Effector CD4-positive, alpha-beta T cell (primary cell): ENCODE results near the gene ADARB2.
"Not testable (repeated sequence)": the region's sequence is repeated elsewhere in the genome, so short reads cannot be mapped to it uniquely, and the experiment has no call there.

ENCODE experiments used
- DNase-seq: peaks from one replicate; pipeline ENCODE4 v3.0.0-alpha.2; 2020

The ADARB2 gene

DNA sequence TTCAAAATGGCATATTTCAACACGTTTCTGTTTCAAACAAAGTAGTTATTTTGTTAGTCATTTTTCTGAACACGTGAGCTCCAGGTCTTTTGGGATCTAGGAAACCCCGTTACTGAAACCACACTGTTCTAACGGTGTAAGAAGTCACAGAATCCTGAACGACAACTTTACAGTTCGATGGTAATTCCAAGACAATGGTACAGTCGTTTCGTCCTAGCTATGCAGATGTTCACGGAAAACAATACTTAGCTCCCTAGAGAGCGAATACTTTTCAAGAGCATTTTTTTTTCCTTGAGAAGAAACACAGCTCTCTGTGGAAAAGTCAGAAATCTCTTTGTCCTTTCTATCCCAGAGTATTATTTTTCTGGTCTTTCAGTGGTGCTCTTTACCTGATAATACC is 254.1 kb downstream of the ADARB2 start:
- DNase-seq = no peak

DNA sequence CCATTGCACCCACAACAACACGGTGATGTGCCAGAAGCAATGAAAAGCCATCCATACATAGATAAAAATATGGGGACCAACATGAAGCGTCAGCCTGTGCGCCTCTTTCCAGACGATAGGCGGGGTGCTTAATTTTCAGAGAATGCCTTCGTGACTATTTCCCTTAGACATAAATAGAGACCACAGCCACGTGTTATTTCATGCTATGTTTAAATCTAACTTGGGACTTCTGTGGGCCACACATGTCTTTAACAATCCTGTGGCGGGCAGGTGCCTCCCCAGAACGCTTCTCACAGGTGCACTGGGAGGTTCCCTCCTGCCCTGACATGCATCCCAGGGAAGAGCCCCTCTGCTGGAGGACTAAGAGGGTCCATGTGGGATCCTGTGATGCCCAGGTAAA is 259.7 kb downstream of the ADARB2 start:
- no peak for DNase-seq

DNA sequence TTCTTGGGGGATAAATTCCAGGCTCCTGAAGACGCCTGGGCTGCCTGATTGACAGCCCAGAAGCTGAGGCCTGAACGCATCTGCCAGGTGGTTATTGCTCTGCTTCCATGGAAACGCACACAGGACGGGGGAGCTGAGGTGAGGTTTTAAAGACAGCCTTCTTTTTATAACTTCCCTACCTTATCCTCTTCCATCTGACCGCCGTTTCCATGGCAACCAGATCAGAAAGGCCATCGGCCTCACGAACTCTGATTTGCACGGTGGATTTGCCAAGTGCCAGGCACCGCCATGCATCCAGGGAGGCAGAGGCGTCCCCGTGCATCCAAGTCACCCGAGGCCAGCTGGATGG is 260.9 kb downstream of the ADARB2 start:
- DNase-seq = no peak

DNA sequence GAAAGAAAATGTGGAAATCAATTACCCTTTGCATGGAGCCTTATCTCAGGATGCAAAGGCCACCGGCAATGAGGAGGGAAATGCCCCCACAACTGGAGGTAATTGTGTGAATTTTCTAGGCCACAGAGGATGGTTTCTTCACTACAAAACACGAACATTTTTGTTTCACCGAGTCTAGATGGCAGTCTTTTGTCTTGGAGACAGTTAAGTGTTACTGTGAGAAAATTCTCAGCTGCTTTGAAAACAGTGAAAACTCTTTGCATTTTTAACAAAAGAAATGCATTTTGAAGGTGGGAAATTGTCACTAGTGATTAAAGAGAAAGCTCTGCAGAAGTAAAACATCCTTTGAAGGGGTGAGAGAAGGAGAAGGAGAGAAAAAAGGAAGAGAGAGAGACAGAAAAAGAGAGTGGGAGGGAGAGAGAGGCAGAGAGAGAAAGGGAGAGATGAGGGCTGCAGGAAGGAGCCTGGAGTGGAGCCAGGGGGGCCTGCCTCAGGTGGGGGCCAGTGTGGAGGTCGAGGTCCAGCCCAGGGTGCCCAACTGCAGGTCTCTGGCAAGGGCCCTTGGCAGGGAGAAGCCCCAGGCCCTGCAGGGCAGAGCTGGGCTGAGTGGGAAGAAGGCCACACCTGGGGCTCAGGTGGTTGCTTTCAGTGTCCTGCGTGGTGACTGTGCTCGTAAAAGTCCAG is 261.4 kb downstream of the ADARB2 start:
- no peak for DNase-seq

DNA sequence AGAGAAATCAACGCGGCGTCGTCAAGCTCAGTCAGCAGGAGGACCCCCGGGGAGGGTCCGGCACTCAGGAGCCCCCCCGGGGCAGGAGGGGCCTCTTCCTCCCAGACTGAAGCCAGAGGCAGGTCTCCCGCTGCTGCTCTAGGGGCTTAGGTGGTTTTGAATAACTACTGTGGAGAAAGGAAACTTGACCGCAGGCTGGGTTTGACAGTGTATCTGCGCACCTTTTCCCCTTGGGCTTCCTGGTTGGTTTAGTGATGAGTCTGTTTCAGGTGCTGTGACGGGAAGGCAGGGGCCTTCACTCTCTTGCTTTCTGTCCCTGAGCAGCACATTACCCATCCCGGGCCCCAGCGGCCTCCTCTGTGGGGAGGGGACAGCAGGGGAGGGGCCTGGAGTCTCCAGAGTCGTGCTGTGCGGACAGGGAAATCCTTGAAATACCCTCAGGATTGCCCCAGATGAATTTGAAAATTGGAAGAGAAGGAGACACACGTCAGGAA is 262.2 kb downstream of the ADARB2 start:
- DNase-seq = no peak

DNA sequence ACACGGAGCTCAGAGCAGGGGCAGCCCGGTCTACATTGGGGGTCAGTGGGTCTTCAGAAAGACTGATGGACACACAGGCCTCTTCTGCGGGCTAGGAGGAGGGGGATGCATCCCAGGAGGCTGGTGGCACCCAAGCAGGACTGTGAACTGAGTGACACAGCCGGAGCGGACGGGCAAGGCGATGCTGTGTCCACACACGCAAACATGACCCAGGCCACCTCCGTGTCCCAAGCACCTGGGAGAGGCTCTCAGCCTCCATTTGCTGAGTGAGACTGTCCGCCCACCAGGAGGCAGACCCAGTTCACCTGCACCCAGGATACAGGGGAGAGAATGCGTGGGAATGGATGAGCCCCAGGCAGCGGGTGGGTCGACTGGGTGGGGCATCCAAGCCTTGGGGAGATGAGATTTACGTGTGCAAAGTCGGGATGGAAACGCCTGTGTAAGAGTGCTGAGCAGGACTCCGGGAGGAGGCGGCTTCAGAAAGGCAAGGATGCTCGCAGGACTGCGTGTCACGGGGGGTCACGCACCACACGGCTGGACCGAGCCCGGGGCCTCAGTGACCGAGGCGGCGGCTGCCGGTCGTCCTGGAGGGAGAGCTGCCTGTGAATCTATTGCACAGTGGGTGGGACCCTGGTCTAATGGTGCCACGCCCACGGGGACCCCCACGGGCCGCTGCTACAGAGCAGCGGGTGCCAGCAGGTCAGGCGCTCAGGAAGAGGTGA is 262.8 kb downstream of the ADARB2 start:
- no peak for DNase-seq

DNA sequence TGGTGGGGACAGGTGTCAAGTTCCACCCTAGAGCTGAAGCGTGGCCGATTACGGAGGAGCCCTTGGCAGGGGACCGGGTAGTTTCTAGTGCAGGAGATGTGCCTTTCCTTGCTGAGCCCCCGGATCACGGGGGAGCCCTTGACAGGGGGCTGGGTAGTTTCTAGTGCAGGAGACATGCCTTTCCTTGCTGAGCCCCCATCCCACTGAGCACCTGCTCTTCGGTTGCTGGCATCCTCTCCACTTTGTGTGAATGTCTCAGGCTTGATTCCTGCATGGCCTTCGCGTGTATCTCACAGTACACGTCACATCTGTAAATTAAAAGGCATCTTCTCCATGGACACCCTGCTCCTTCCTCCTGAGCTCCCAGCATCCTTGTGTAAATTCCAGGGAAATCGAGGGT is 263.5 kb downstream of the ADARB2 start:
- no peak for DNase-seq

DNA sequence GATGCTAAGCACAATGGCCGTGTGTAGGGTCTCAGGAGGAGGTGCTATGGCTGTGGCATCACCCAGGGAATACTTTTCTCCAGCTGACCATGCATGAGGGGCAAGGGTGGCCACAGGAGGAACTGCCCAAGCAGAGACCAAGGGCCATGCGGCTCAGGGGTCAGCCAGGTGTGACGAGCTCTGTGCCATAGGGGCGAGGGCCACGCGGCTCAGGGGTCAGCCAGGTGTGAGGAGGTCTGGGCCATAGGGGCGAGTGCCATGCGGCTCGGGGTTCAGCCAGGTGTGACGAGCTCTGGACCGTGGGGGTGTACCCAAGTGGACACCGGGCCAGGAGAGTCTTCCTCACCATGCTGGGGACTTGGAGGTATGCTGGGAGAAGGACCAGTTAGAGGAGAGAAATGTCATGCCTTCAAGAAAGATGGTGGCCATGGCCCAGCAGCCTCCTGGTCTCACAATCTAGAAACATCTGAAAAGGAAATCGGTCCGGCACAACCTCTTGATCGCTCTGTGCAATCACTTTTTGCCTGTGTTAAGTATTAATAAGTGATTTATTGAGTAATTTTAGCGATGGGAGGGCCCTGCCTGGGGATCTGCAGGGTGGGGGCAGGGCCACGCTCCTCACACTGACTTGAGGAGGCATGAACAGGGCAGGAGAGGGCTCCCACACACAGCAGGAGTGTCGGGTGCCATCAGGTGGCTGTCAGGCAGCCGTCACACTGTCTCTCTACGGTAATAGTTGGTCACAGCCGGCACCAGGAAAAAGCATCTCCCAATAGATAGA is 265.0 kb downstream of the ADARB2 start:
- DNase-seq = no peak

DNA sequence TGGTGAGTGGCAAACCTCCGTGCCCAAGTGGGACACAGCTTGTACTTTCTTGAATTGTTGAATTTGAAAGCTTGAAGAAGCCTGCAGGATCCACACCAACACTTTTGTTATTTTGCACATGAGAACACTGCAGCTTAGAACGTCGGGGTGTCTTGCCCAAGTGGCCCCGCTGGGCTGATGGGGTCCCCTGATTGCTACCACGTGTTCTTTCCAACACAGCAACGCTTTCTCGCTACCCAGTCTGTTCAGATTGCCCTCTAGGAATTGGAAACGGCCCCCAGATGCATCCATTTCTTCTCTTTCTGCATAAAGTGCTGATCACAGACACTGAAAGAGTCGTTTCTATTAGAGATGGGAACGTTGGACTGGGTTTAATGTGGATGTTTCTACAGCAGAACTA is 268.5 kb downstream of the ADARB2 start:
- no peak for DNase-seq

DNA sequence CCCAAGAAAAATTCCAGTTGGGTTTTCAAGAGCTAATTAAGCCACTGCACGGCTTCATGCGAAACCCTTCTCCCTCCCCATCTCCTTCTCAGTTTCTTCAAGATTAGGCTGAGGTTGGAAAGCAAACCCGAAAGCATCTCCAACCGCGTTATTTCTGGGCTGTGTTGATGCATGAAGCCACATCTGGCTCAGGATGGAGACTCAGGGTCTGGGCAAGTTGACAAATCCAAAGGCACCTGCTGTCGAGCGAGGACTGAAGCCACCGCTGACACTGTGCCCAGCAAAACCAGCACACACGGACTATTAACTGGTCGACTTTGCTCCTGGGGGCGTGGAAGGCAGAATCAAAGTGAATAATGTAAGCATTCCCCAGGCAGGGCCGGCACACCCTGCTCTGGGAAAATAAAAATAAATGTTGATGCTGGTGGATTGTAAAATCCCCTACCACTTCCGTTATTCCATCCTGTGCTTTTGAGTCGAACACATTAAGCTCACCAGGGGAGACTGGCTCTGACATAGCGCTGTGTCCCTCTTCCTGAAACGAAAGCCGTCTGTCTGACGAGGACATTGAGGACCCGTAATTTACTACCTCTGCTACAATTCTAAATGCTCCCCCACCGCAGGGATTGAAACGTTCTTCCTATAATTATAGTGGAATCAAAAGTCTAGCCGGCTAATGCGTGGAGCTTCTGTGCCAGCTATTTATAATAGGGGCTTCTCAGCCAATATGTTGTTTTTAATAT is 269.8 kb downstream of the ADARB2 start:
- DNase-seq = no peak

DNA sequence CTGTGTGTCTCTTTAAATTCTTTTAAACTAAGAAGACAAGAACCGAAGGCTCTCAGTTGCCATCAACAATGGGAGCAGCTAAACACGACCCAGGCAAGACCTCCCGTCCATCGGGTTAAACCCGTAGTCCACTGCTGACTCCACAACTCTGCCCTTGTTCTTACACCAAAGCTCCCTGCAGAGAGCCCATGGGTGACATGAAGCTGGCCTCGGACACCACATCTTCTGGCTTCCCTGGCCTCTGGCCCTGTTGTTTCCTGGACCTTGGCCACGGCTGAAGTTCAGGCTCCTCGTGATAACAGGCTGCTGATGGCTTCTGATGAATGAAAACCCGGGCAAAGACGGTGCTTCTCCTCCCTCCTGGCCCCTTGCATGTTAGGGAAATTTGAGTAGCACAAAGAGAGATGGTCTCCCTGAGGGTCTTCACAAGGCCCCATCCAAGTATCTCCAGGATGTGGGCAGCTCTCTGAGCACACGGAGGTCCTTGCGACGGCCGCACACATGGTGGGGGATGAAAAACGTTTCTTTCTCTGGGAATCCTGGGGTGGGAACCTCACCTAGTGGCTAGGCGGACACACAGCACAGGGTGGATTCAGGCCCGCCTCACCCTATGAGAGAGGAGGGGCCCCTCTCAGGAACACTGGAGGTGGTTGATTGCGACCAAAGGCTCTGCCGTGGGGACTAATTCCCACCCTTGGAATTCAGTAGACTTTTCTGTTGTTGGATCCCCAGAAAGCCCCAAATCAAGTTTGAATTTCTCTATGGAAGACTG is 271.1 kb downstream of the ADARB2 start:
- DNase-seq = no peak

DNA sequence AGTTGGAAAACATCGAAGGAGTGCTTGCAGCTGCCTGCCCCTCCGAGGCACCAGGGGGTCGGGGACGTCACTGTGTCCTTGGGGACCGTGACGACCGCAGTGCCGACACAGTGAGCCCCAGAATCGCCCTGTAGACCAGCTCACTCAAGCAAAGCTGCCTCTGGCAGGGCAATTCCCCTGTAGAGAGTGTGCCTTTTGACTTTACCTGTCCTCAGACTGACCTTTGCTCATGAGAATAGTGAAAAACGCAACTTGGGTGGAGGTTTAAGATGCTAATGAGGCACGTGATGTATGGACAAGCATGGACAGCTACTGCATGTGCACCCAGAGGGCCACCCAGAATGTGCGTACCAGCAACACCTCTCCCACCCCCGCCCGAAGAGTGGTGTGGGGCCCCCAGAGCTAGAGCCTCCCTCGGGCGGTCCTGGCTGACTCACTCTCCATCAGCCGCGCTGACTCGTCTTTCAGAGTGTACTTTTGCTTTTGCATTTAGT is 271.9 kb downstream of the ADARB2 start:
- no peak for DNase-seq

DNA sequence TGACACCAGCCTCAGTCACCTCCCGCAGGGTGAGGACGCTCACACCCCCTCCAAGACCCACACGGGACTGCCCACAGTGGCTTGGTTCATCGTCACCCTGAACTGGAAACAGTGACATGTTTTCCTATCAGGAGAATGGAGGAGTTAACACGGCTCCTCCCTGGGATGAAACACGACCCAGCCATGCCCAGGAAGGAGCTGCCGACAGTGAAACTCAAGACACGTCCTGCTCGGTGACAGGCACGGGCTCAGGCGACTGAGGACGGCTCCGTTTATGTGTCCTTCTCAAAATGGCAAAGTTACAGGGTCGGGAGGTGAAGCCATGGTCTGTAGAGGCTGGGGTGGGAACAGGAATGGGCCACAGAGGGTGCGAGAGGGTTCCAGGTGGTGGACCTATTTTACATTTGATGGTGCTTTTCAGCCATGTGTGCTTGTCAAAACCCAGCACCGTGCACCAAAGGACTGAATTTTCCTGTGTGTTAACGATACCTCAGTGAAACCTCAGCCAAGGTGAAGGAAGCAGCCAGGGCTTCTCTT is 272.4 kb downstream of the ADARB2 start:
- no peak for DNase-seq

DNA sequence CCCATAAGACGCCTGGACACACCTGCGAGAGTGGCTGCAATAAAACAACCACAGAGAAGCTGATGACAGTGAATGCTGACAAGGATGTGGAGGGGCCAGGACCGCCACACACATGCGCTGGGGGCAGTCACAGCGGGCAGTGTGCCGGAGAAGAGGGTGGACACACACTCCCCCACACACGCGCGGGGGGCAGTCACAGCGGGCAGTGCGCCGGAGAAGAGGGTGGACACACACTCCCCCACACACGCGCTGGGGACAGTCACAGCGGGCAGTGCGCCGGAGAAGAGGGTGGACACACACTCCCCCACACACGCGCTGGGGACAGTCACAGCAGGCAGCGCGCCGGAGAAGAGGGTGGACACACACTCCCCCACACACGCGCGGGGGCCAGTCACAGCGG is 273.4 kb downstream of the ADARB2 start:
- DNase-seq = not testable (repeated sequence)

DNA sequence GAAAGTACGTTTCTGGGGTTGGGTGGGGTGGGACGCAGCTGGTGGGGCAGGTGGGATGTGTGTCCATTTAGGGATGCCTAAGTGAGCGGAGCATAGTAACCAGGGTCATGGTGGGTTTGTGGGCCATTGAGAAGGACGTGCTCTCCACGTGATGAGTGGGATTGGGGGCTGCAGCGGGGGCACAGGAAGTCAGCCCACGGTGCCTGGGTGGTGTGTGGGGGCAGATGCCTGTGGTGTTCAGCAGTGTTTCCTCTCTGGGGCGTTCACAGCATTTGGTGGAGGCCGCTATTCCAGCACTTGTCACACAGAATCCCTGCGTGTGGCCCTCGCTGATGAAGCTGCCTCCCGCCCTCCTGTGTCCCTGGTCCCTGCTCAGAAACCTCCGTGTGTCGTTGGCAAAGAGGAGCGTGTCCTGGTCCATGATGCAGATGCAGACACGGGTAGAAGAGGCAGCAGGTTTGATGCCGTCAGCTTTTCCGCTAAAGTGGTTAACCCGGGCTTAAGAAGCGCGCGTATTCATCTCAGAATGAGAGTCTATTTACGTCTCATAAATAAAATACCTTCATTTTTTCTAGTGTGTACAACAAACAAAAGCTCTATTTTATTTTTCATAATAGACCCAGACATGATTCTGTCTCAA is 274.2 kb downstream of the ADARB2 start:
- DNase-seq = no peak

DNA sequence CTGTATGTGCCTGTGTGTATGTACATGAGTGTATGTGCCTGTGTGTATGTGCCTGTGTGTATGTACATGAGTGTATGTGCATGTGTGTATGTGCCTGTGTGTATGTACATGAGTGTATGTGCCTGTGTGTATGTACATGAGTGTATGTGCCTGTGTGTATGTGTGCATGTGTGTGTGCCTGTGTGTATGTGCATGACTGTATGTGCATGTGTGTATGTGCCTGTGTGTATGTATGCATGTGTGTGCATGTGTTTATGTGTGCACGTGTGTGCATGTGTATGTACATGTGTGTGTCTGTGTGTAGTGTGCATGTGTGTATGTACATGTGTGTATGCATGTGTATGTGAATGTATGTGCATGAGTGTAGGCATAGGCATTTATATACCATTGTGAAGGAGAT is 274.8 kb downstream of the ADARB2 start:
- DNase-seq = no peak

DNA sequence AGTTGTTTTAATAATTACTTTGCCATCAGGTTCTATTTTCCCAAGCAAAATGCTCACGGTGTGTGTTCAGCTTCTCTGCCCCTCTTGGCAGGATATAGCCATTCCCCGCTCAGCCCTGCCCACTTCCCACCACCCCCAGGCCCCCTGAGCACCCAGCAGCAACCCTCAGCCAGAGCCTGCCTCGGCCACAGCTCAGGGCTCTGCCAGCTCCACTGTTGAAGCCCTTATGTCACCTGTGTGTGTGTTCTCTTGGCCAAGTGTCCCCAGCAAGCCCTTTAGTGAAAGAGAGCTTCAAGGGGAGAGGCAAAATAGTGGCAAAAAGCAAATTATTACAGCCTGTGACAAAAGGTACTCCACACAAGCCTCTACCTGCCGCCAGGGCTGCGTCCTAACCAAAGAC is 275.3 kb downstream of the ADARB2 start:
- no peak for DNase-seq

DNA sequence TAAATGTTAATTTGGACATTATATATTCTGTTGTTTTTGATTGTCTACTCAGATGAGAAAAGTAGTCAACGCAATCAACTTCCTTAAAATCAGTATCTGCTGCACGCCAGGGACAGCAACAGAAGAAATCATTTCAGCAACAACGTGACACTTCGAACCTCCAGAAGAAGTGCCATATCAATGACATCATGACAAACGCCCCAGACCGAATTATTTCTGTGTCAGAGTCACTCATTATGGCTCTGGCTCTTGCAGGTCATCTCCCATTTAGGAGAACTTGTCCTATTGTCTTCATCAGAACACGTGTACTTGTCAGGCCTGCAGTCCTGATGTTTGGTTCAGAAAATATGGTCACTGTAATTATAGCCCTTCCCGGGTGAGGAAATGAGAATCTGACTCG is 276.3 kb downstream of the ADARB2 start:
- no peak for DNase-seq

DNA sequence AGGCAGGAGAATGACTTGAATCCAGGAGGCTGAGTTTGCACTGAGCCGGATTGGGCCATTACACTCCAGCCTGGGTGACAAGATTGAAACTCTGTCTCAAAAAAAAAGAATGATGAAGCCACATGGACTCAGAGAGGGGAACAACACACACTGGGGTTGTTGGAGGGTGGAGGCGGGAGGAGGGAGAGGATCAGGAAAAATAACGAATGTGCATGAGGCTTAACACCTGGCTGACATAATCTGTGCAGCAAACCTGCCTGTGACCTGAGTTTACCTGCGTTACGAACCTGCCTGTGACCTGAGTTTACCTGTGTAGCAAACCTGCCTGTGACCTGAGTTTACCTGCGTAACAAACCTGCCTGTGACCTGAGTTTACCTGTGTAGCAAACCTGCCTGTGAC is 277.7 kb downstream of the ADARB2 start:
- not testable (repeated sequence) for DNase-seq

DNA sequence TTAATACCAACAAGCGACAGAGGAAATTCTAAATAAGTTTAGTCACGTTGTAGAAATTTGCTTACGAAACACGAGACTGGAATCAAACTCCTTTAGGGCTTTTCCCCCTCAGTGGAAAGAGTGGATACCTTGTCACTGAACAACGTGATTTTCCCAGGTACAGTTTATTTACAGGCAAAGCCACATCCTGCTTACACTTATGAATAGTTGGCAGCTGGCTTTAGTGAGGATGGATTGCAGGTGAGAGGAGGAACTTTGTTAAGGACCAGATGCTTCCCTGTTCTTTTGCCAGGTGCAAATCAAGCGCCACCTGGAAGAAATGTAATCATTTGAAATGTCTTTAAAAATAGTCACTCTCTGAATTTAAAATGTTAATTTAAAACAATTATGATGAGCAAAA is 282.4 kb downstream of the ADARB2 start:
- no peak for DNase-seq

DNA sequence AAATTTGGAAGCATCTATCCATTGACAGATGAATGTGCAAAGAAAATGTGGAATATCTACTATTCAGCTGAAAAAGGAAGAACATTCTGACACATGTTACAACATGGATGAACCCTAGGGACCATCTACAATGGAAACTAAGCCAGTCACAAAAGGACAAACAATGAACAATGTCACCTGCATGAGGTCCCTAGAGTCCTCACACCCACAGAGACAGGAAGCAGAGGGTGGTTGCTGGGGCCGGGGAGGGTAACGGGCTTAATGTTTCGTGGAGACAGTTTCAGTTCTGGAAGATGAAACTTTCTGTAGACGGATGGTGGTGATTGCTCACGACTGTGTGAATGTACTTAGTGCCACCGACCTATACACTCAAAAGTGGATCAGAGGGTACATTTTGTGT is 282.9 kb downstream of the ADARB2 start:
- no peak for DNase-seq
